ENCODE measurements around the gene POMZP3.
"Not testable (repeated sequence)": the region's sequence is repeated elsewhere in the genome, so short reads cannot be mapped to it uniquely, and the experiment has no call there.

The POMZP3 gene

GRCh38 chr7:76626989-76627642 is at the start of gene POMZP3:
TSS of gene POMZP3 (minus strand) at chr7:76627279. CDS start at chr7:76626064, 1,215 bp downstream.
- in situ Hi-C loops (cut with MboI; ENCODE audit: low sequenced_read_pairs), result not testable (repeated sequence)

- in situ Hi-C loops (cut with MboI; ENCODE audit: low sequenced_read_pairs), result not testable (repeated sequence)
Measured at GRCh38 chr7:76675783-76676182, 48.7 kb upstream of the POMZP3 start.

- in situ Hi-C loops (cut with MboI; ENCODE audit: low sequenced_read_pairs), result not testable (repeated sequence)
Measured at GRCh38 chr7:76673346-76673745, 46.3 kb upstream of the POMZP3 start.

GRCh38 chr7:76659212-76659611 is 32.1 kb upstream of the POMZP3 start:
- in situ Hi-C loops (cut with MboI; ENCODE audit: low sequenced_read_pairs), result not testable (repeated sequence)

DNA sequence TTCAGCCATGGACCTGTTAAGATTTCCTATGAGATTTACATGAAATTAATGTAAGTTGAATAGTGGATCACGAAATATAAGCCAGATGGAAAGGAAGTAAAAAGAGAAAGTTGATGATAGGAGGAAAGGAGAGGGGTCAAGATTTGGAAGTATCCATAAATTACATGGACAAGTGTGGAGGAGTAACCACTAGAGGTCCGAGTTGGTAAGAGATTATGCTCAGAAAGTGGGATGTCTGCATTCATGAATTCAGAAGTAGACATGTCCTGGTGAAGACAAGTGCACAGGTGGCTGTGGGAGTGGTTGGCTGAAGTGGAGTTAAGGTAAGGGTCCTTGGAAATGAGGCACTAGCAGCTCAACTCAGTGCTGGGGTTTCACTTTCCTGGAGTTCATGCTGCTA is 29.3 kb upstream of the POMZP3 start:
- in situ Hi-C loops (cut with MboI; ENCODE audit: low sequenced_read_pairs), result not testable (repeated sequence)

- in situ Hi-C loops (cut with MboI; ENCODE audit: low sequenced_read_pairs), result not testable (repeated sequence)
Measured at GRCh38 chr7:76642620-76643019, 15.5 kb upstream of the POMZP3 start.

GRCh38 chr7:76637061-76637691 is 10.1 kb upstream of the POMZP3 start:
- in situ Hi-C loops (cut with MboI; ENCODE audit: low sequenced_read_pairs), result not testable (repeated sequence)

DNA sequence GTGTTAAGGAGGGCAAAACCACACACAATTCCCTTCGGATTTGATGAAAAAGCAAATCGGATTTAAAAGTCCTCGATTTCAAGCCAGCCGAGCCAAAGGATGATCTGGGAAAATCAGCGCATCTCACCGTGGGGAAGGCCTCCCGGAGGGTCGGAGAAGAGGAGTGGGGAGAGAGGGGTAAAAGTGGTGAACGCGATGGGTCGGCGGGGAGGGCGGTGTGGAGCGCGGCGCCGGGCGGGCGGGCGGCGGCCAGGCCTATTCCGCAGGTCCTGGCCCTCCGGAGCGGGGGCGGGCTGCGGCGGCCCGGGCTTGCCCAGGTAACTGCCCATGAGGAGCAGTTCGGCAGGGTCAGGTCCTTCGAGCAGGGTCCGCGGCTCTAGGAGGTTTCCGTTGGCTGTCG is 498 bp downstream of the POMZP3 start:
- in situ Hi-C loops (cut with MboI; ENCODE audit: low sequenced_read_pairs), result not testable (repeated sequence)

GRCh38 chr7:76619439-76620190 is 7.5 kb downstream of the POMZP3 start:
- in situ Hi-C loops (cut with MboI; ENCODE audit: low sequenced_read_pairs), result not testable (repeated sequence)

DNA sequence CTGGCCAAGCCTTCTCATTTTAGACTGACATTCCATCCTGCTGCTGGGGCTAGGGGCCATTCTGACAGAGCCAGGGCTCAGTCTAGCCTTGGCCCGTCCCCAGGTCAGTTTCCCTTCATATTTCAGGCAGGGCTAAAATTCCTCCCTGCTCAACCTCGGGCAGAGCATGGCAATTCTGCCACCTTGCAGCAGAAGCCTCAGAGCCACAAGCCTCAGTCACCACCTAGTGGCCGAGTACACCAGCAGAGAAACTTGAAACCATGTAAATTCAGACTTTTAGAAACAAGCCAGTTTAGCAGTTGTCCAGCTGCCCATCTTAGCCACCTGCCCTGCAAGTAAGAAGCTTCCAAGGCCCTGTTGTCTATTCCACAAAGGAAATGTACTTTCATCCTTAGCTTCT is 13.3 kb downstream of the POMZP3 start:
- in situ Hi-C loops (cut with MboI; ENCODE audit: low sequenced_read_pairs), result not testable (repeated sequence)

- in situ Hi-C loops (cut with MboI; ENCODE audit: low sequenced_read_pairs), result not testable (repeated sequence)
Measured at GRCh38 chr7:76612232-76612631, 14.8 kb downstream of the POMZP3 start.

- in situ Hi-C loops (cut with MboI; ENCODE audit: low sequenced_read_pairs), result not testable (repeated sequence)
Measured at GRCh38 chr7:76609864-76610263, 17.2 kb downstream of the POMZP3 start.

- in situ Hi-C loops (cut with MboI; ENCODE audit: low sequenced_read_pairs), result not testable (repeated sequence)
Measured at GRCh38 chr7:76608469-76608868, 18.6 kb downstream of the POMZP3 start.

DNA sequence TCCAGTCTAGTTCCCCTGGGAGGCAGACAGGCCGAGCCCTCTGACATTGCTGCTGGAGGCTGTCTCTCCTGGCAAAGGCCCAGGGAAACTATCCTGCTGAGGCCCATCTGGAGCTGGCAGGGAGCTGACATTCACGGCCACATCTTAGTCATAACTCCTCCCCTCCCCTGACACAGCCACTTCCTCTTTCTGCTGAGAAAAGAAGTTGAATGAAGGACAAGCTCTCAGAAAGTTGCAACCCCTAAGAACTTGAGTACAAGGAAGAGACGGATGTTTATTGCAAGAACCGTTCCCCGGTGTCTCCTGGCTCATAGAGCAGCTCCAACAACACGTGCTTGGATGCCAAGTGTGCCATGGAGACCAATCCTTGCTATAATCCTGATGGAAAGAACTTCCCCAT is 21.1 kb downstream of the POMZP3 start:
- in situ Hi-C loops (cut with MboI; ENCODE audit: low sequenced_read_pairs), result not testable (repeated sequence)

DNA sequence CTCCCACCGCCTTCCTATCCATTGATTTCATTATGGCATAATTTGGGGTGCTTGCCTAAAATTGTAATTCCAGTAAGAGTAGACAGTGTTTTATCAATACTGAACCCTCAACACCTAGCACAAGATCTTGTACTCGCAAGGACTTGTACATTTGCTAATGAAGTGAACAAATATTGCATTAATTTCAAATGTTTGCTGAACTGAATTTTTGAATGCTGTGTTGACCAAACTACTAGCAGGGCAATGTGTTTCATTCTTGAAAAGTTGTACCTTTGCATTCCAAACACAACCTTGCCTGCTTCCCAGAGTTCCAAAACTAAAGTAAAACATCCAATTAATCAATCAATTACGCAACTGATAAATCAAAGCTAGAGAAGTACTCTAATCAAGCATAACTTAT is 26.4 kb downstream of the POMZP3 start:
- in situ Hi-C loops (cut with MboI; ENCODE audit: low sequenced_read_pairs), result not testable (repeated sequence)

- in situ Hi-C loops (cut with MboI; ENCODE audit: low sequenced_read_pairs), result not testable (repeated sequence)
Measured at GRCh38 chr7:76600116-76600482, 27.0 kb downstream of the POMZP3 start.

DNA sequence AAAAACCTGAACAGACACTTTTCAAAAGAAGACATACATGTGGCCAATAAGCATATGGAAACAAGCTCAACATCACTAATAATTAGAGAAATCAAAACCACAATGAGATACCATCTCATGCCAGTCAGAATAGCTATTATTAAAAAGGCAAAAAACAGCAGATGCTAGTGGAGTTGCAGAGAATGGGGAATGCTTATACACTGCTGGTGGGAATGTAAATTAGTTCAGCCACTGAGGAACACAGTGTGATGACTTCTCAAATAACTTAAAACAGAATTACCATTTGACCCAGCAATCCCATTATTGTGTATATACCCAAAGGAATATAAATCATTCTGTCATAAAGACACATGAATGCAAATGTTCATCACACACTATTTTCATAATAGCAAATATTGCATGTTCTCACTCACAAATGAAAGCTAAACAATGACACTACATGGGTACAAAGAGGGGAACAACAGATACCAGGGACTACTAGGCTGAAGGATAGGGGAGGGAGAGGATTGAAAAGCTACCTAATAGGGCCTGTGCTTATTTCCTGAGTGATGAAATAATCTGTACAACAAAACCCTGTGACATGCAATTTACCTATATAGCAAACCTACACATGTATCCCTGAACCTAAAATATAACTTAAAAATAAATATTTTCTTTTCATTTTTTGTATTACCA is 28.4 kb downstream of the POMZP3 start:
- in situ Hi-C loops (cut with MboI; ENCODE audit: low sequenced_read_pairs), result not testable (repeated sequence)

DNA sequence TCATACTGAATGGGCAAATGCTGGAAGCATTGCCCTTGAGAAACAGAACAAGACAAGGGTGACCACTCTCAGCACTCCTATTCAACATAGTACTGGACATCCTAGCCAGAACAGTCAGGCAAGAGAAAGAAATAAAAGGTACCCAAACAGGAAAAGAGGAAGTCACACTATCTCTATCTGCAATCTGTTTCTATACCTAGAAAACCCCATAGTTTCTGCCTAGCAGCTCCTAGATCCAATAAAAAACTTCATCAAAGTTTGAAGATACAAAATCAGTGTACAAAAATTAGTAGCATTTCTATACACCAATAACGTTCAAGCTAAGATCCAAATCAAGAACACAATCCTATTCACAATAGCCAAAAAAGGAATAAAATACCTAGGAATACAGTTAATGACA is 29.8 kb downstream of the POMZP3 start:
- in situ Hi-C loops (cut with MboI; ENCODE audit: low sequenced_read_pairs), result not testable (repeated sequence)

DNA sequence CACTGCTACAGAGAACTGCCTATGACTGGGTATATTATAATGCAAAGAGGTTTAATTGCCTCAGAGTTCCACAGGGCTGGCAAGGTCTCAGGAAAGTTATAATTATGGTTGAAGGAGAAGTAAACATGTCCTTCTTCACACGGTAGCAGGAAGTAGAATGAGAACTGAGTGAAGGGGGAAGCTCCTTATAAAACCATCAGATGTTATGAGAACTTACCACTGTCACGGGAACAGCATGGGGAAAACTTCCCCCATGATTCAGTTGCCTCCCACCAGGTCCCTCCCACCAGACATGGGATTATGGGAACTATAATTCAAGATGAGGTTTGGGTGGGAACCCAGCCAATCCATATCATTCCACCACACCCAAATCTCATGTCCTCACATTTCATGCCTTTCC is 34.4 kb downstream of the POMZP3 start:
- in situ Hi-C loops (cut with MboI; ENCODE audit: low sequenced_read_pairs), result not testable (repeated sequence)

DNA sequence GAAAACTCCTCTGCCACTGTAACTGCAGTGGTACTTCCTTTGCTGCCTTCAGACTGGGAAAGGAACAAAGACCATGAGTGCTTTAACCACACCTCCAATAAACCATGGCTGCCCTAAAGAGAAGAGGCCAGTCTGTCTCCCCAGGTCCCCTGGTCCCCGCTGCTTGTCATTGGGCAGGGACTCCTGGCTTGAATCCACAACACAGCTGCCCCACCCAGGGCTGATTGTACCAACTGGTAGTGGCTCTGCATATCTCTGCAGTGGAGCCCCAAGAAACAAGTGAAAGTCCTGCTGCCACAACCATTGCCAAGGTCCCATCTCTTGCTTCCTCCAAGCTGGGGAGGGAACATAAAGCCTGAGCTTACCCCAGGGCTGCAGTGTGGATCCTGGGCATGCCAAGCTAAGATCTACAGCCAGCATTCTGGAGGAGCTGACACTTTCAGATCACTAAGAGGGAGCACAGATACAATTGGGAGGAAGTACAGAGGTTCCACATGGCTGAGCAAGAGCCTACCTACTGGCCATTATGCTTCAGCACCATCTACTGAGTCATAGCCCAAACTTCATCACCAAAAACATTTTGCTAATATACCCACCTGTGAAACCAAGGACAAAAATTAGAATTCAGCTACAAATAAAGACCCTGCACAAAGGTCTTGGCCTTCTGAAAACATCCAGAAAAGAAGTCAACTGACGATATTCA is 35.3 kb downstream of the POMZP3 start:
- in situ Hi-C loops (cut with MboI; ENCODE audit: low sequenced_read_pairs), result not testable (repeated sequence)

- in situ Hi-C loops (cut with MboI; ENCODE audit: low sequenced_read_pairs), result not testable (repeated sequence)
Measured at GRCh38 chr7:76591033-76591432, 36.0 kb downstream of the POMZP3 start.

Measured in HL-60/S4 treated with phorbol 12-myristate 13-acetate at 8.2 ng/mL for 4 days and 3 days (cell line).